ENCODE results near the gene SLC5A12. TPM values are rescaled to one million over a fixed set of nuclear protein-coding genes. Genes with fewer than 3 reads are reported as not detected.

Gene SLC5A12
- polyA plus RNA-seq, 1 donor (not counting 4 experiments of a cell fraction or from before 2014, with no cell fraction given), result not detected

DNA sequence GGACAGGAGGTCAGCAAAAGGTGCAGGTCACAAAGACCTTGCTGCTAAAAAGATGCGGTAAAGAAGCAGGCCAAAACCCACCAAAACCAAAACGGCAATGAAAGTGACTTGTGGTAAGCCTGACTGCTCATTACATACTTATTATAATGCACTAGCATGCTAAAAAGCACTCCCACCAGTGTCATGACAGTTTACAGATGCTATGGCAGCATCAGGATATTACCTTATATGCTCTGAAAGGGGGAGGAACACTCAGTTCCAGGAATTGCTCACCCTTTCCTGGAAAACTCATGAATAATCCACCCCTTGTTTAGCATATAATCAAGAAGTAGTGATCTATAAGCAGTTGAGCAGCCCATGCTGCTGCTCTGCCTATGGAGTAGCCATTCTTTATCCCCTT, 45.2 kb upstream of the SLC5A12 start:
- no peaks in the 10 kb centered on the region for H3K4me1 ChIP-seq (ENCODE audit: control insufficient read depth, extremely low read depth, insufficient read depth, low read length)
- TF ChIP-seq, protein P1, sequence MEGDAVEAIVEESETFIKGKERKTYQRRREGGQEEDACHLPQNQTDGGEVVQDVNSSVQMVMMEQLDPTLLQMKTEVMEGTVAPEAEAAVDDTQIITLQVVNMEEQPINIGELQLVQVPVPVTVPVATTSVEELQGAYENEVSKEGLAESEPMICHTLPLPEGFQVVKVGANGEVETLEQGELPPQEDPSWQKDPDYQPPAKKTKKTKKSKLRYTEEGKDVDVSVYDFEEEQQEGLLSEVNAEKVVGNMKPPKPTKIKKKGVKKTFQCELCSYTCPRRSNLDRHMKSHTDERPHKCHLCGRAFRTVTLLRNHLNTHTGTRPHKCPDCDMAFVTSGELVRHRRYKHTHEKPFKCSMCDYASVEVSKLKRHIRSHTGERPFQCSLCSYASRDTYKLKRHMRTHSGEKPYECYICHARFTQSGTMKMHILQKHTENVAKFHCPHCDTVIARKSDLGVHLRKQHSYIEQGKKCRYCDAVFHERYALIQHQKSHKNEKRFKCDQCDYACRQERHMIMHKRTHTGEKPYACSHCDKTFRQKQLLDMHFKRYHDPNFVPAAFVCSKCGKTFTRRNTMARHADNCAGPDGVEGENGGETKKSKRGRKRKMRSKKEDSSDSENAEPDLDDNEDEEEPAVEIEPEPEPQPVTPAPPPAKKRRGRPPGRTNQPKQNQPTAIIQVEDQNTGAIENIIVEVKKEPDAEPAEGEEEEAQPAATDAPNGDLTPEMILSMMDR (optimal IDR thresholded peaks at IDR 0.05 in 1 of 3, IDR thresholded peaks at IDR 0.05 in 1 of 3, conservative IDR thresholded peaks at IDR 0.05 in 1 of 3; ENCODE audit: extremely low read depth in 1 of 3, insufficient read depth in 2 of 3, low read length in 3 of 3), result no peak
- no peak for TF ChIP-seq EZH2 (IDR thresholded peaks at IDR 0.05; ENCODE audit: low read length)
- H2AFZ ChIP-seq (ENCODE audit: control insufficient read depth, low read length), result no peak overlapping the region
- H3K9me1 ChIP-seq (ENCODE audit: control insufficient read depth, extremely low read depth, insufficient read depth, low read length), result no peaks in the 10 kb centered on the region
- no peaks in the 10 kb centered on the region for H3K9me3 ChIP-seq (ENCODE audit: control insufficient read depth, low read depth, low read length)
- no peaks in the 10 kb centered on the region for H3K36me3 ChIP-seq (ENCODE audit: control insufficient read depth in 2 of 2, extremely low read depth in 1 of 2, insufficient read depth in 2 of 2, low read length in 2 of 2)
- FAIRE-seq (no peak), DNase-seq (ENCODE audit: low read depth, low spot score) (no peak)
- dilution Hi-C loops (cut with MboI; ENCODE audit: extremely low pct_ligation_motif_present, low sequenced_read_pairs), result loop anchor here (25.0 kb wide), 1 partner anchor 370 kb away; no protein-coding TSS in a partner anchor
- no peak overlapping the region for H3K4me3 ChIP-seq (ENCODE audit: control insufficient read depth in 2 of 3, extremely low read depth in 1 of 3, insufficient read depth in 2 of 3, low read depth in 1 of 3, low read length in 3 of 3)
- no peaks in the 10 kb centered on the region for H4K20me1 ChIP-seq (ENCODE audit: control insufficient read depth, extremely low read depth, insufficient read depth, low read length)
- no peaks in the 10 kb centered on the region for H3K27me3 ChIP-seq (ENCODE audit: control insufficient read depth, extremely low read depth, insufficient read depth, low read length)
- H3K27ac ChIP-seq (ENCODE audit: control insufficient read depth, insufficient read depth, low read length), result no peak overlapping the region
- no peaks in the 10 kb centered on the region for H3K79me2 ChIP-seq (ENCODE audit: control insufficient read depth, insufficient read depth, low read length)
- no peak overlapping the region for H3K4me2 ChIP-seq (ENCODE audit: control insufficient read depth, extremely low read depth, insufficient read depth, low read depth, low read length)
- no peak overlapping the region for H3K9ac ChIP-seq (ENCODE audit: control insufficient read depth, extremely low read depth, insufficient read depth, low read length)

- H3K27ac ChIP-seq (ENCODE audit: control insufficient read depth, insufficient read depth, low read length), result no peak overlapping the region
- no peak for FAIRE-seq
- H3K79me2 ChIP-seq (ENCODE audit: control insufficient read depth, insufficient read depth, low read length), result no peaks in the 10 kb centered on the region
- no peaks in the 10 kb centered on the region for H4K20me1 ChIP-seq (ENCODE audit: control insufficient read depth, extremely low read depth, insufficient read depth, low read length)
- H3K9ac ChIP-seq (ENCODE audit: control insufficient read depth, extremely low read depth, insufficient read depth, low read length), result no peak overlapping the region
- H2AFZ ChIP-seq (ENCODE audit: control insufficient read depth, low read length), result no peak overlapping the region
- H3K4me2 ChIP-seq (ENCODE audit: control insufficient read depth, extremely low read depth, insufficient read depth, low read depth, low read length), result no peak overlapping the region
- no peak overlapping the region for H3K4me3 ChIP-seq (ENCODE audit: control insufficient read depth in 2 of 3, extremely low read depth in 1 of 3, insufficient read depth in 2 of 3, low read depth in 1 of 3, low read length in 3 of 3)
- H3K36me3 ChIP-seq (ENCODE audit: control insufficient read depth in 2 of 2, extremely low read depth in 1 of 2, insufficient read depth in 2 of 2, low read length in 2 of 2), result no peaks in the 10 kb centered on the region
- no peaks in the 10 kb centered on the region for H3K27me3 ChIP-seq (ENCODE audit: control insufficient read depth, extremely low read depth, insufficient read depth, low read length)
- no peak for DNase-seq (ENCODE audit: low read depth, low spot score)
- no peaks in the 10 kb centered on the region for H3K9me3 ChIP-seq (ENCODE audit: control insufficient read depth, low read depth, low read length)
- no peak for TF ChIP-seq EZH2 (IDR thresholded peaks at IDR 0.05; ENCODE audit: low read length)
- TF ChIP-seq, protein P1 (optimal IDR thresholded peaks at IDR 0.05 in 1 of 3, IDR thresholded peaks at IDR 0.05 in 1 of 3, conservative IDR thresholded peaks at IDR 0.05 in 1 of 3; ENCODE audit: extremely low read depth in 1 of 3, insufficient read depth in 2 of 3, low read length in 3 of 3), result no peak
- H3K9me1 ChIP-seq (ENCODE audit: control insufficient read depth, extremely low read depth, insufficient read depth, low read length), result no peaks in the 10 kb centered on the region
- no peaks in the 10 kb centered on the region for H3K4me1 ChIP-seq (ENCODE audit: control insufficient read depth, extremely low read depth, insufficient read depth, low read length)
- dilution Hi-C loops (cut with MboI; ENCODE audit: extremely low pct_ligation_motif_present, low sequenced_read_pairs), result loop anchor here (25.0 kb wide), 1 partner anchor 372 kb away; no protein-coding TSS in a partner anchor
These were observed 43.5 kb upstream of the SLC5A12 start for GRCh38 chr11:26765323-26765722.
